ENCODE results near the gene PTPN2. TPM values are rescaled to one million over a fixed set of nuclear protein-coding genes. Genes with fewer than 3 reads are reported as not detected.
"Not testable (repeated sequence)": the region's sequence is repeated elsewhere in the genome, so short reads cannot be mapped to it uniquely, and the experiment has no call there.

PTPN2 gene
- polyA plus RNA-seq, 2 of the 4 experiments (the other 2 are of a cell fraction): 23.0 to 32.4 TPM

DNA sequence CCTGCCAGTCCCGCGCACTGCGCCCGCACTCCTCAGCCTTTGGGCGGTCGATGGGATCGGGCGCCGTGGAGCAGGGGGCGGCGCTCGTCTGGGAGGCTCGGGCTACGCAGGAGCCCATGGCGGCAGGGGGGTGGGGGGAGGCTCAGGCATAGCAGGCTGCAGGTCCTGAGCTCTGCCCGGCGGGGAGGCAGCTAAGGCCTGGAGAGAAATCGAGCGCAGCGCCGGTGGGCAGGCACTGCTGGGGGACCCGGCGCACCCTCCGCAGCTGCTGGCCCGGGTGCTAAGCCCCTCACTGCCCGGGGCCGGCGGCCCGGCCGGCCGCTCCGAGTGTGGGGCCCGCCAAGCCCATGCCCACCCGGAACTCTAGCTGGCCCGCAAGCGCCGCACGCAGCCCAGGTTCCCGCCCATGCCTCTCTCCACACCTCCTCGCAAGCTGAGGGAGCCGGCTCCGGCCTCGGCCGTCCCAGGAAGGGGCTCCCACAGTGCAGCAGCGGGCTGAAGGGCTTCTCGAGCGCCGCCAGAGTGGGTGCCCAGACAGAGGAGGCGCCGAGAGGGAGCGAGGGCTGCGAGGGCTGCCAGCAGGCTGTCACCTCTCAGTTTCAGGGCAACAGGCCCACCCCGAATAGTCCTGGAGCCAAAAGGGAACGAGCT is 107.1 kb downstream of the PTPN2 start:
- no peaks in the 10 kb centered on the region for H3K4me1 ChIP-seq
- no peaks in the 10 kb centered on the region for H3K9me3 ChIP-seq
- H3K27ac ChIP-seq: no peak overlapping the region
- FAIRE-seq (no peak), DNase-seq (ENCODE audit: low read depth in 1 of 2, low spot score in 1 of 2) (no peak), ATAC-seq (no peak)
- ChIA-PET CTCF (interaction anchor here (0.6 to 1.0 kb wide), 2 partner anchors 50 to 170 kb away, joined by 3 read pairs; no protein-coding TSS in a partner anchor), POLR2A (no interaction called here)
- H3K4me3 ChIP-seq: no peak overlapping the region
- WGBS (ENCODE audit: missing lambda C conversion rate): 97% methylated on average over 14 of the region's 54 CpGs
- TF ChIP-seq RARB (CRISPR knock-in tag; IDR thresholded peaks at IDR 0.05) (no peak), HEYL (CRISPR knock-in tag; IDR thresholded peaks at IDR 0.05) (no peak), GATA3 (IDR thresholded peaks at IDR 0.05; ENCODE audit: borderline replicate concordance) (no peak)
- H3K4me2 ChIP-seq: no peak overlapping the region

DNA sequence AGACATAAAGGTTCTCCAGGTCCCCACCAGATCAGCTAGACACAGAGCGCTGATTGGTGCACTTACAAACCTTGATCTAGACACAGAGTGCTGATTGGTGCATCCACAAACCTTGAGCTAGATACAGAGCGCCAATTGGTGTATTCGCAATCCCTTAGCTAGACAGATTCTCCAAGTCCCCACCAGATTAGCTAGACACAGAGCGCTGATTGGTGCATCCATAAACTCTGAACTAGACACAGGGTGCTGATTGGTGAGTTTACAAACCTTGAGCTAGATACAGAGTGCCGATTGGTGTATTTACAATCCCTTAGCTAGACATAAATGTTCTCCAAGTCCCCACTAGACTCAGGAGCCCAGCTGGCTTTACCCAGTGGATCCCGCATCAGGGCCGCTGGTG is 107.6 kb downstream of the PTPN2 start:
- FAIRE-seq; H3K27ac ChIP-seq; POLR2A ChIA-PET; ATAC-seq; H3K4me3 ChIP-seq; H3K4me2 ChIP-seq; DNase-seq (ENCODE audit: low read depth in 1 of 2, low spot score in 1 of 2); H3K4me1 ChIP-seq; H3K9me3 ChIP-seq: not testable (repeated sequence)
- CTCF ChIA-PET: interaction anchor here (1.0 kb wide), 2 partner anchors 13 to 50 kb away, joined by 3 to 4 read pairs; no protein-coding TSS in a partner anchor
- 91% methylated on average over 4 of the region's 7 CpGs for WGBS (ENCODE audit: missing lambda C conversion rate)

DNA sequence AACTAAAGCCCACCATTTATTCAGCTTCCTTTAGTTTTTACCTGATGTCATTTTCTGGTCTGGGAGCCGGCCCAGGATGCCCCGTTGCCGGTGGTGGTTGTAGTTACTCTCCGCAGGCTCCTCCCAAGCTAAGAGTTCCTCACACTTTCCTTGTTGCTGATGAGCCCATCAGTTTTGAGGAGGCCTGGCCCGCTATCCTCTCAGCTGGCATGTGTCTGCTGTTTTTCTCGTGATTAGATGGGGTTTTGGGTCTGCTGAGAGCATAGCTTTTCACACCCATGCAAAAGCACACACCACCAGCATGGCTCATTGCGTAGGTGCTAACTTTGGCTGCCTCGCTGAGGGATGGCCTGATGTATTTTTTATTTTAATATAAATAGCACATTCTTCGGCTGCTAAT is 109.1 kb downstream of the PTPN2 start:
- no peaks in the 10 kb centered on the region for H3K4me1 ChIP-seq
- ChIA-PET POLR2A (no interaction called here), CTCF (no interaction called here)
- no peak for DNase-seq (ENCODE audit: low read depth in 1 of 2, low spot score in 1 of 2)
- no peak overlapping the region for H3K4me3 ChIP-seq
- no peak for ATAC-seq
- FAIRE-seq: no peak
- H3K27ac ChIP-seq: no peak overlapping the region
- no peaks in the 10 kb centered on the region for H3K9me3 ChIP-seq
- H3K4me2 ChIP-seq: no peak overlapping the region
- TF ChIP-seq EHF (CRISPR knock-in tag; IDR thresholded peaks at IDR 0.05) (no peak), MAFK (IDR thresholded peaks at IDR 0.05; ENCODE audit: partially characterized antibody) (no peak), JUNB (IDR thresholded peaks at IDR 0.05) (no peak), KDM1A (IDR thresholded peaks at IDR 0.05; ENCODE audit: low read depth) (no peak), FOXS1 (CRISPR knock-in tag; IDR thresholded peaks at IDR 0.05) (no peak), RFX5 (IDR thresholded peaks at IDR 0.05) (no peak), CBX8 (IDR thresholded peaks at IDR 0.05) (no peak), CHD4 (IDR thresholded peaks at IDR 0.05; ENCODE audit: borderline replicate concordance) (no peak), POLR2A (IDR thresholded peaks at IDR 0.05; ENCODE audit: low read length) (no peak), MYC (IDR thresholded peaks at IDR 0.05; ENCODE audit: borderline replicate concordance, low read length) (no peak)
- 91% methylated on average over 7 of the region's 9 CpGs for WGBS (ENCODE audit: missing lambda C conversion rate)

DNA sequence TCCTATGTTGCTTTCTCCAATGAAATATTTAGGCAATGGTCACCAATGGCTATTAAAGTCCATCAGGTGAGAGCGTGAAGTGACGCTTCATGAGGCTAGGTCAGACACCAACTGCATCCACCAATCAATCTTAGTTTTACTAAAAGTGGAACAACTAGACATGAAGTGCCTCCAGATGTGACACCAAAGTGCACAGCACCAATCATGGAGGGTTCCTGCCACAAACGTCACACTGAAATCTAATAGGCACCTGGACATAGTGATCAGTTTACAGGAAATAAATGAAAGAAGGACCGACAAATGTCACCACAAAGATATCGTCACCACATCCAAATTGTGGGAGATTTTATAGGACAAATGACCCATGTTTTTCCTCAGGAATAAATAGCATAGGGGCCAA is 110.7 kb downstream of the PTPN2 start:
- no peak for FAIRE-seq
- H3K9me3 ChIP-seq: no peaks in the 10 kb centered on the region
- ChIA-PET POLR2A (interaction anchor here (0.7 kb wide), 1 partner anchor 110 kb away, joined by 3 read pairs; no protein-coding TSS in a partner anchor), CTCF (no interaction called here)
- TF ChIP-seq, protein P1, sequence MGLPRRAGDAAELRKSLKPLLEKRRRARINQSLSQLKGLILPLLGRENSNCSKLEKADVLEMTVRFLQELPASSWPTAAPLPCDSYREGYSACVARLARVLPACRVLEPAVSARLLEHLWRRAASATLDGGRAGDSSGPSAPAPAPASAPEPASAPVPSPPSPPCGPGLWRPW (IDR thresholded peaks at IDR 0.05): no peak
- TF ChIP-seq FOXS1 (CRISPR knock-in tag; IDR thresholded peaks at IDR 0.05) (no peak), GATA3 (IDR thresholded peaks at IDR 0.05; ENCODE audit: borderline replicate concordance) (no peak), HOXA7 (CRISPR knock-in tag; IDR thresholded peaks at IDR 0.05) (no peak), NPAS2 (CRISPR knock-in tag; IDR thresholded peaks at IDR 0.05; ENCODE audit: borderline replicate concordance) (no peak), NR3C1 (IDR thresholded peaks at IDR 0.05) (no peak), EHF (CRISPR knock-in tag; IDR thresholded peaks at IDR 0.05) (no peak)
- TF ChIP-seq, protein P2, sequence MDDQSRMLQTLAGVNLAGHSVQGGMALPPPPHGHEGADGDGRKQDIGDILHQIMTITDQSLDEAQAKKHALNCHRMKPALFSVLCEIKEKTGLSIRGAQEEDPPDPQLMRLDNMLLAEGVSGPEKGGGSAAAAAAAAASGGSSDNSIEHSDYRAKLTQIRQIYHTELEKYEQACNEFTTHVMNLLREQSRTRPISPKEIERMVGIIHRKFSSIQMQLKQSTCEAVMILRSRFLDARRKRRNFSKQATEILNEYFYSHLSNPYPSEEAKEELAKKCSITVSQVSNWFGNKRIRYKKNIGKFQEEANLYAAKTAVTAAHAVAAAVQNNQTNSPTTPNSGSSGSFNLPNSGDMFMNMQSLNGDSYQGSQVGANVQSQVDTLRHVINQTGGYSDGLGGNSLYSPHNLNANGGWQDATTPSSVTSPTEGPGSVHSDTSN (IDR thresholded peaks at IDR 0.05): no peak
- no peaks in the 10 kb centered on the region for H3K4me1 ChIP-seq
- no peak overlapping the region for H3K27ac ChIP-seq
- H3K4me3 ChIP-seq: no peak overlapping the region
- no peak for DNase-seq (ENCODE audit: low read depth in 1 of 2, low spot score in 1 of 2)
- no peak overlapping the region for H3K4me2 ChIP-seq
- no peak for ATAC-seq
- 85% methylated on average over 5 of the region's 5 CpGs for WGBS (ENCODE audit: missing lambda C conversion rate)
